Pancreas (tissue), 10 donors: ENCODE data around the gene CHFR. TPM values are rescaled to one million over a fixed set of nuclear protein-coding genes. Genes with fewer than 3 reads are reported as not detected.

ENCODE experiments used
- ATAC-seq, 4 donors: fragments of 200-7000 bp; cut with Tn5 transposase; one replicate each; pipeline versions ENCODE4 v1.8.0 to v1.9.1; 2020; ENCODE audit warnings: mild to moderate bottlenecking in 4 of 4, moderate library complexity in 4 of 4
- DNase-seq, 6 donors: peaks; one replicate each; pipeline ENCODE4 v3.0.0-alpha.2; 2020
- FAIRE-seq: peaks from 2 replicates; lab custom pipeline; 2012; peaks lifted over from hg19 to GRCh38; lab: Jason Lieb, UNC
- H3K27ac ChIP-seq, 4 donors: fragments of 200-600 bp; sonication (generic); 1 replicate in 3 of 4; 2 replicates in 1 of 4; pipeline versions ENCODE4 v1.5.0 to v1.8.0; 2020
- H3K27me3 ChIP-seq, 4 donors: fragments of 200-600 bp; one replicate each; pipeline ENCODE4 v1.8.0; 2021
- H3K36me3 ChIP-seq, 3 donors: fragments of 200-600 bp; sonication (generic) in 1 of 3; one replicate each; pipeline versions ENCODE4 v1.5.0 to v1.8.0; 2020 to 2021
- H3K4me1 ChIP-seq, 3 donors: fragments of 200-600 bp; one replicate each; pipeline ENCODE4 v1.8.0; 2021
- H3K4me3 ChIP-seq, 4 donors: fragments of 200-600 bp; sonication (generic) in 2 of 4; one replicate each; pipeline versions ENCODE4 v1.5.0 to v1.8.0; 2020 to 2021
- H3K9me3 ChIP-seq, 4 donors: fragments of 200-600 bp; one replicate each; pipeline ENCODE4 v1.8.0; 2021
- WGBS, 2 donors: extraction: QIAGEN DNeasy Blood & Tissue Kit; methylation state at CpG; one replicate each; pipeline ENCODE4 v1.1.7; 2013; 5-methylcytosine and 5-hydroxymethylcytosine counted together
- intact Hi-C, 3 donors: fragments of 100-400 bp; cut with DNase I; formaldehyde crosslinking; loops; one replicate each; pipeline versions ENCODE4 v1.11.1 to v1.14.2; 2022
- polyA plus RNA-seq, 2 donors: library from polyadenylated mRNA; stranded (reverse); fragments of 200-250 nt; gene quantifications; one replicate each; pipeline ENCODE4 v1.2.3, GENCODE V29; 2013
- total RNA-seq, 6 donors: library from RNA; stranded (reverse); fragmentation: NEBNext Ultra II Directional in 4 of 6; extraction: Animal tissue kit (Norgen Biotek cat#: 25700) in 4 of 6; gene quantifications; one replicate each; pipeline versions ENCODE4 v1.2.1 to v1.2.4, GENCODE V29; 2021 to 2023
- TF ChIP-seq, protein P1 (sequence below), 4 donors: fragments of 200-600 bp; sonication (generic) in 3 of 4; IDR thresholded peaks; one replicate each; pipeline versions ENCODE4 v1.5.0 to v1.8.0; 2021; ENCODE audit warnings: antibody characterized with exemption in 4 of 4
- donor health status: healthy with polysubstance abuse.
- donor health status: DM: no; HTN: no; CAD: no; lungs with moderate emphysema.
- donor health status: DM: no; HTN: no; CAD: no.
- donor health status: control.
- donor health status: control.
- donor health status: Bipolar disorder and iron deficiency.
- donor health status: DM: yes; HTN: yes; CAD: no.
- donor health status: DM: no; HTN: no; CAD: no.
- donor health status: DM: no; HTN: no; CAD: no.
- donor health status: DM: yes; HTN: yes; CAD: no.

The CHFR gene
- total and polyA plus RNA-seq, 8 donors: 14.9 to 32.3 (median 16.1) TPM

DNA sequence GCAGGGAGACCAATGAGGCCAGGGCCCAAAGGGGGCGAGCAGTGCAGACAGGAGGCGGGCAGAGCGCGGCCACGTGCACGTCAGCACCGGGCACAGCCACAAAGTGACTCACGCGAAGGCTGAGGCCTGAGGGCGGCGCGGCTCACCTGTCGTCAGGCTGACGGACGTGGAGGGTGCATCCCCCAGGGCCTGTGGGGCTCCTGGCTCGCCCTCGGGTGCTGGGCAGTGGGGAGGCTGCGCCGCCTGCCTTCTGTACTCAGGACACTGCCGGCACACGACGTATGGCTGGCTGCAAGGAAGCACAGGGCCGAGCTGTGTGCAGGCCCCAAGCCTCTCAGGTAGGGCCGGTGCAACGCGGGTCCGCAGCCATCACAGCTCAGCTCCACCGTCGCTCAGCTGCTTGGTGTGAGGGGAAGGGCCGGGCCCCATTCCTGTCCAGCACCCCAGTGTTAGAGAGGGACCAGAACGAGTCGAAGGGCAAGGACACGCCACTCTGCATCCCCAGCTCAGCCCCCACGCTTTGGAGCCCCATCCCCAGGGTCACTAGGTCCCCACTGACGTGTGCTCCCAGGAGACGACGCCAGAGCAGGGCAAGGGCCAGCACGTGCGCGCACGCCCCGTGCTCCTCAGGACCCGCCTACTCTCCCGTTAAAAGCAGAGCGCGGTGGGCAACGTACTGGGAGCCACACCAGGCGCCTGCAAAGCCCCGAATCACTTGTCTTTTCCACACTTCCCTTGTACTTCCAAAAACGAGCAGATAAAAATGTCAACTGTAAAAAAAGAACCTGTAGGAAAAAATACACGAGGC lies 33.9 kb downstream of the CHFR start:
- H3K4me3 ChIP-seq: no peak overlapping the region
- WGBS, 2 donors: 94% methylated on average over 50 to 51 of the region's 51 CpGs
- intact Hi-C loops: no loop called here
- TF ChIP-seq, protein P1, sequence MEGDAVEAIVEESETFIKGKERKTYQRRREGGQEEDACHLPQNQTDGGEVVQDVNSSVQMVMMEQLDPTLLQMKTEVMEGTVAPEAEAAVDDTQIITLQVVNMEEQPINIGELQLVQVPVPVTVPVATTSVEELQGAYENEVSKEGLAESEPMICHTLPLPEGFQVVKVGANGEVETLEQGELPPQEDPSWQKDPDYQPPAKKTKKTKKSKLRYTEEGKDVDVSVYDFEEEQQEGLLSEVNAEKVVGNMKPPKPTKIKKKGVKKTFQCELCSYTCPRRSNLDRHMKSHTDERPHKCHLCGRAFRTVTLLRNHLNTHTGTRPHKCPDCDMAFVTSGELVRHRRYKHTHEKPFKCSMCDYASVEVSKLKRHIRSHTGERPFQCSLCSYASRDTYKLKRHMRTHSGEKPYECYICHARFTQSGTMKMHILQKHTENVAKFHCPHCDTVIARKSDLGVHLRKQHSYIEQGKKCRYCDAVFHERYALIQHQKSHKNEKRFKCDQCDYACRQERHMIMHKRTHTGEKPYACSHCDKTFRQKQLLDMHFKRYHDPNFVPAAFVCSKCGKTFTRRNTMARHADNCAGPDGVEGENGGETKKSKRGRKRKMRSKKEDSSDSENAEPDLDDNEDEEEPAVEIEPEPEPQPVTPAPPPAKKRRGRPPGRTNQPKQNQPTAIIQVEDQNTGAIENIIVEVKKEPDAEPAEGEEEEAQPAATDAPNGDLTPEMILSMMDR (IDR thresholded peaks at IDR 0.05): no peak
- FAIRE-seq (no peak), ATAC-seq (no peak), DNase-seq (no peak)
- no peaks in the 10 kb centered on the region for H3K27me3 ChIP-seq
- no peak overlapping the region for H3K27ac ChIP-seq
- no peaks in the 10 kb centered on the region for H3K9me3 ChIP-seq
- no peaks in the 10 kb centered on the region for H3K4me1 ChIP-seq
- H3K36me3 ChIP-seq: peaks cover 0 to 55% (median 25%) of the 10 kb centered on the region in 3 donors

DNA sequence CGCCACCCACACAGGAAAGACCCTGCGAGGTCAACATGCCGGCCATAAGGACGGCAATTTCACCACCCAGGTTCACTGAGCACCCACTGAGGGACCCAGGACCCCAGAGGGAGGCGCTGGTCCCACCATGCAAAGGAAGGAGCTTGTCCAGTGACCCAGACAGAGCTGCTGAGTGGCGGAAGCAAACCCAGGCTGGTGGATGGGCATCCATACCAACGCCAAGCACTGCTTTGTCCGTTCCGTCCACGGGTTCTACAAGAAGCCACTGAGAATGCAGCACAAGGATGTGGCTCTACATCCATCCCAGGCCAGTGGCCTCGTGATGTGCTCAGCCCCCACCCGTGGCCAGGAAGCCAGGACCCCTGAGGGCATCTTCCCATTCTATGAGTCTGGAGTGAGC lies 34.9 kb downstream of the CHFR start:
- no peak for FAIRE-seq
- DNase-seq: no peak
- Histone ChIP-seq H3K36me3 (peaks cover 0 to 55% (median 25%) of the 10 kb centered on the region in 3 donors), H3K4me3 (no peak overlapping the region), H3K27me3 (no peaks in the 10 kb centered on the region), H3K9me3 (no peaks in the 10 kb centered on the region), H3K27ac (no peak overlapping the region), H3K4me1 (no peaks in the 10 kb centered on the region)
- 95 to 98% methylated on average over 12 of the region's 12 CpGs for WGBS, 2 donors
- ATAC-seq: no peak
- intact Hi-C loops: no loop called here
- TF ChIP-seq, protein P1 (IDR thresholded peaks at IDR 0.05): no peak

- Histone ChIP-seq H3K36me3 (peaks cover 0 to 58% (median 22%) of the 10 kb centered on the region in 3 donors), H3K27me3 (no peaks in the 10 kb centered on the region), H3K4me3 (no peak overlapping the region), H3K27ac (no peak overlapping the region), H3K9me3 (no peaks in the 10 kb centered on the region), H3K4me1 (no peaks in the 10 kb centered on the region)
- no peak for DNase-seq
- no peak for FAIRE-seq
- TF ChIP-seq, protein P1 (IDR thresholded peaks at IDR 0.05): no peak
- intact Hi-C loops: no loop called here
- 95 to 96% methylated on average over 25 of the region's 25 CpGs for WGBS, 2 donors
- no peak for ATAC-seq
Measured at GRCh38 chr12:132851465-132851864, 35.9 kb downstream of the CHFR start.

DNA sequence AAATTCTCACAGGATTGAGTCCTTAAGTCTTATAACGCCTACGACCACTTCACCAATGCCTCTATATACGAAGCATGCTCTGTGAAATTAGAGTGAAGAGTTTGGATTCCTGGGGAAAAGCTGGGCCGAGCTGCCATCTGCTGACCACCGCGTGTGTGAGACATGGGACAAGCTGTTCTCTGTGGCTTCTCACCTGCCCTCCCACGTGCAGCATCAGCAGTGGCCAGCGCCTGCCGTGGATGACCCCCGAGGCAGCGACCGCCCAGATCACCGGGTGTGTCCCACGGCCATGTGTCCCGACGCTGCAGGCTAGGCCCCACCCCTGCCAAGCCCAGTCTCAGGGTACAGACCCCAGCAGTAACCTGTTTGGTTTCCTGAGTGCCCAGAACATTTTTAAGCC lies 37.1 kb downstream of the CHFR start:
- Histone ChIP-seq H3K9me3 (no peaks in the 10 kb centered on the region), H3K4me1 (no peaks in the 10 kb centered on the region), H3K27ac (no peak overlapping the region), H3K27me3 (no peaks in the 10 kb centered on the region), H3K36me3 (peaks cover 0 to 48% (median 10%) of the 10 kb centered on the region in 3 donors), H3K4me3 (no peak overlapping the region)
- WGBS, 2 donors: 88 to 89% methylated on average over 16 of the region's 16 CpGs
- TF ChIP-seq, protein P1 (IDR thresholded peaks at IDR 0.05): no peak
- ATAC-seq (no peak), DNase-seq (no peak), FAIRE-seq (no peak)
- intact Hi-C loops: no loop called here

- H3K9me3 ChIP-seq: no peaks in the 10 kb centered on the region
- DNase-seq (no peak), ATAC-seq (no peak), FAIRE-seq (no peak)
- no peaks in the 10 kb centered on the region for H3K4me1 ChIP-seq
- no peak overlapping the region for H3K27ac ChIP-seq
- TF ChIP-seq, protein P1 (IDR thresholded peaks at IDR 0.05): no peak
- no peaks in the 10 kb centered on the region for H3K27me3 ChIP-seq
- H3K4me3 ChIP-seq: no peak overlapping the region
- WGBS, 2 donors: 93 to 94% methylated on average over 13 of the region's 13 CpGs
- intact Hi-C loops: no loop called here
- H3K36me3 ChIP-seq: peaks cover 0 to 42% (median 0%) of the 10 kb centered on the region in 3 donors
Measured at GRCh38 chr12:132848521-132848920, 38.9 kb downstream of the CHFR start.
